Measurements from ENCODE around the gene ZNF451.
"Not testable (repeated sequence)": the region's sequence is repeated elsewhere in the genome, so short reads cannot be mapped to it uniquely, and the experiment has no call there.

The ZNF451 gene

DNA sequence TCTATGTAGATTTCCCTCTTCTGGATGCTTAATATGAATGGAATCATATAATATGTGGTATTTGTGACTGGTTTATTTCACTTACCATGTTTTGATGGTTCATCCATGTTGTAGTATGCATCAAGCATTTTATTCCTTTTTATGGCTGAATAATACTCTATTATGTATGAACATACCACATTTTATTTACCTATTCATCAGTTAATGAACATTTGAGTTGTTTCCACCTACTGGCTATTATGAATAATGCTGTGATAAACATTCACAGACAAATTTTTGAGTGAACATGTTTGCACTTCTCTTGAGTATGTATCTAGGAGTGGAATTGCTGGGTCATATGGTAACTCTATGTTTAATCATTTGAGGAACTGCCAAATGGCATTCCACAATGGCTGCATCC, 14.9 kb upstream of the ZNF451 start:
- H3K27ac Mint-ChIP-seq = no peak overlapping the region
- peaks cover 4% of the 10 kb centered on the region for H3K9me3 Mint-ChIP-seq
- H3K4me1 Mint-ChIP-seq (ENCODE audit: low read depth) = peaks cover 3% of the 10 kb centered on the region
- no peak for DNase-seq (ENCODE audit: low spot score)
- no peaks in the 10 kb centered on the region for H3K27me3 Mint-ChIP-seq (ENCODE audit: low read depth)
- H3K4me3 Mint-ChIP-seq = no peak overlapping the region
- peaks cover 20% of the 10 kb centered on the region for H3K36me3 Mint-ChIP-seq (ENCODE audit: low read depth)

DNA sequence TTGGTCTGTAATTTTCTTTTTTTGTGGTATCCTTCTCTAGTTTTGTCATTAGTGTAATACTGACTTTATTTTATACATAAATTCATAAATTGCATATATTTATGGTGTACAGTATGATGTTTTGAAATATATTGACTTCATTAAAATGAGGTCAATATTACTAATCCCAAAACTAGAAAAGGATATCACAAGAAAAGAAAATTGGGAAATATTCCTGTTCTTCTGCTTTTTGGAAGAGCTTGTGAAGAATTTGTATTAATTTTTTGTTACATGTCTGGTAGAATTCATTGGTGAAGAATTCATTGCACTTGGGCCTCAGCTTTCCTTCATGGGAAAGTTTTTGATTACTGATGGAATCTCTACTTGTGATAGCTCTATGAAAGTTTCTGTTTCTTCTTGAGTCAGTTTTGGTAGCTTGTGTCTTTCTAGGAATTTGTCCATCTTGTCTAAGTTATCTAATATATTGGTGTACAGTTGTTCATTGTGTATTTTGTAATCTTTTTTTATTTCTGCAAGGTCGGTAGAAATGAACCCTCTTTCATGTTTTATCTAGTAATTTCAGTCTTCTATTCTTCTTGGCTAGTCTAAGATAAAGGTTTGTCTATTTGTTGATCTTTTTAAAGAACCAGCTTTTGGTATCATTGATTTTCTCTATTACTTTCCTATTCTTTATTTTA, 11.3 kb upstream of the ZNF451 start:
- Mint-ChIP-seq H3K27ac (no peak overlapping the region), H3K4me1 (ENCODE audit: low read depth) (peaks cover 3% of the 10 kb centered on the region), H3K36me3 (ENCODE audit: low read depth) (peaks cover 26% of the 10 kb centered on the region), H3K9me3 (peaks cover 11% of the 10 kb centered on the region), H3K27me3 (ENCODE audit: low read depth) (no peaks in the 10 kb centered on the region), H3K4me3 (no peak overlapping the region)
- DNase-seq (ENCODE audit: low spot score) = no peak

GRCh38 chr6:57085471-57085870, 4.5 kb upstream of the ZNF451 start:
- Mint-ChIP-seq H3K4me1 (ENCODE audit: low read depth) (peaks cover 5% of the 10 kb centered on the region), H3K4me3 (no peak overlapping the region), H3K9me3 (peaks cover 3% of the 10 kb centered on the region), H3K27ac (no peak overlapping the region), H3K36me3 (ENCODE audit: low read depth) (peaks cover 5% of the 10 kb centered on the region), H3K27me3 (ENCODE audit: low read depth) (no peaks in the 10 kb centered on the region)
- no peak for DNase-seq (ENCODE audit: low spot score)

GRCh38 chr6:57086843-57087242, 3.1 kb upstream of the ZNF451 start:
- peaks cover 7% of the 10 kb centered on the region for H3K36me3 Mint-ChIP-seq (ENCODE audit: low read depth)
- H3K27ac Mint-ChIP-seq = no peak overlapping the region
- no peaks in the 10 kb centered on the region for H3K9me3 Mint-ChIP-seq
- peaks cover 11% of the 10 kb centered on the region for H3K4me1 Mint-ChIP-seq (ENCODE audit: low read depth)
- no peak for DNase-seq (ENCODE audit: low spot score)
- no peaks in the 10 kb centered on the region for H3K27me3 Mint-ChIP-seq (ENCODE audit: low read depth)
- no peak overlapping the region for H3K4me3 Mint-ChIP-seq

- H3K4me3 Mint-ChIP-seq = no peak overlapping the region
- no peak overlapping the region for H3K27ac Mint-ChIP-seq
- H3K27me3 Mint-ChIP-seq (ENCODE audit: low read depth) = no peaks in the 10 kb centered on the region
- no peaks in the 10 kb centered on the region for H3K9me3 Mint-ChIP-seq
- peaks cover 14% of the 10 kb centered on the region for H3K36me3 Mint-ChIP-seq (ENCODE audit: low read depth)
- H3K4me1 Mint-ChIP-seq (ENCODE audit: low read depth) = peaks cover 19% of the 10 kb centered on the region
- no peak for DNase-seq (ENCODE audit: low spot score)
Measured at GRCh38 chr6:57087916-57088315, 2.1 kb upstream of the ZNF451 start.

DNA sequence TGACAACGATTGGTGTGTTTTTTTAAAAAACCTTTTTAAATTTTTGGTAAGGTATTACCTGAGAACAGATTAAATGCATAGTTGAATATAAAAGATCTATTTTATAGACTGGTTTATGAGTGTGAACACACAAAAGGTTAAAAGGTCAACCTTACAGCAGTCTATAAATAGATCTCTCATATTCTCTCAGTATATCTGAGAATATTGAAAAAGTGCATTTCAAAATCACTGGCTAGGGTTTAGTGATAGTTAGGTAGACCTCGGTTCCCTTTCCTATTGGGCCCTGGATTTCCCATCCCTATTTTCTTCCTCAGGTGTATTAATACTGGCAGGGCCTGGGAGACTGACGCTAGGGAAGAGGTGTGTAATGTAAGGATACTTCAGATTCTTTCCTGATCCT, 723 bp upstream of the ZNF451 start:
- Mint-ChIP-seq H3K9me3 (no peaks in the 10 kb centered on the region), H3K4me1 (ENCODE audit: low read depth) (peaks cover 29% of the 10 kb centered on the region), H3K4me3 (peak overlapping the region; percentile 81), H3K27ac (peak overlapping the region; percentile 91), H3K27me3 (ENCODE audit: low read depth) (no peaks in the 10 kb centered on the region), H3K36me3 (ENCODE audit: low read depth) (peaks cover 22% of the 10 kb centered on the region)
- no peak for DNase-seq (ENCODE audit: low spot score)

DNA sequence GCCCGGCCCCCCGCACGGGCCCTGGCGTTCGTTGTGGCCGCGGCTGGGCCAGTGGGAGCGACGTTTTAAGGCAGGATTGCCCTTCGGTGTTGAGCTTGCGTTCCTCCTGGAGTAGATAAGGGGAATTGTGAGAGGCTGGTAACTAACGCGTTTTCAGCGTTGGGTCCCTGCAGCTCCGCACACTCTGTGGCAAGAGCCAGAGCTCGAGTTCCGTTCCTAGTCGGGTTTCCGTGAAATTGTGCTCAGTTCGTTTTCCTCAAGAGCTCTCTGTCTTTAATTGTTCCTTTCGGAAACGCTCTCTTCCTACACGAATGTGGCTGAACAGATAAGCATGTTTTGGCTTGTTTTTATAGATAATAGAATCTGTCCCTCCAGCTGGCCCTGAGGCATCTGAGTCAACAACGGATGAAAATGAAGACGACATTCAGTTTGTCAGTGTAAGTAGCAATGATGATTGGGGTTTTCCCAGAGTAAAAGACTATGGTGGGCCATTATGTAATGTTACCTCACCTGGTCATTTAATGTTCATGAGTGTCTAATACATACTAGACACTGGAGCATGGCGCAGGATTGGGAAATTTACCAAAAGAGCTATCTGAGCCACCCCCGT, 575 bp downstream of the ZNF451 start:
- not testable (repeated sequence) for H3K9me3 Mint-ChIP-seq; H3K27me3 Mint-ChIP-seq (ENCODE audit: low read depth); H3K27ac Mint-ChIP-seq; DNase-seq (ENCODE audit: low spot score)
- H3K4me3 Mint-ChIP-seq = peak overlapping the region; percentile 81
- peaks cover 32% of the 10 kb centered on the region for H3K4me1 Mint-ChIP-seq (ENCODE audit: low read depth)
- peaks cover 23% of the 10 kb centered on the region for H3K36me3 Mint-ChIP-seq (ENCODE audit: low read depth)

- not testable (repeated sequence) for H3K27me3 Mint-ChIP-seq (ENCODE audit: low read depth); H3K9me3 Mint-ChIP-seq; DNase-seq (ENCODE audit: low spot score)
- Mint-ChIP-seq H3K4me1 (ENCODE audit: low read depth) (peaks cover 33% of the 10 kb centered on the region), H3K4me3 (peak overlapping the region; percentile 90), H3K36me3 (ENCODE audit: low read depth) (peaks cover 25% of the 10 kb centered on the region), H3K27ac (peak overlapping the region; percentile 74)
Measured at GRCh38 chr6:57091375-57091774, 1.4 kb downstream of the ZNF451 start.

DNA sequence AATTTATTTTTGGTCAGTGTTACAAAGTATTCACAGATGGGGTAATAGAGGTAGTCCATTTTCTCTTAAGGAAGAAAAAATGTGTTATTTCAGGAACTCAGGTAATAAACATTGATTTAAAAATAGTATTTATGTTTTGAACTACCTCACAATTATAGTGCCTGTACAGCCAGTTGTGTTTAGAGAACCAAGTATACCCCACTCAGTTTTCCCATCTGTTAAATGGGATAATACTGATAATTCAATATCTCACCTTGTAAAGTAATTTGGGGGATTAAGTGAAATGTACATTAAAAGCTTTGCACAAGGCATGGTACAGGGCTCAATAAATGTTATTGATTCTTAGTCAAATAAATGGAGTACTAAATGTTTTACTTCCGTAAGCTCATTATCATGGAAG, 4.7 kb downstream of the ZNF451 start:
- Mint-ChIP-seq H3K4me3 (no peak overlapping the region), H3K36me3 (ENCODE audit: low read depth) (peaks cover 46% of the 10 kb centered on the region), H3K4me1 (ENCODE audit: low read depth) (peaks cover 33% of the 10 kb centered on the region), H3K27ac (no peak overlapping the region), H3K9me3 (no peaks in the 10 kb centered on the region), H3K27me3 (ENCODE audit: low read depth) (no peaks in the 10 kb centered on the region)
- no peak for DNase-seq (ENCODE audit: low spot score)

DNA sequence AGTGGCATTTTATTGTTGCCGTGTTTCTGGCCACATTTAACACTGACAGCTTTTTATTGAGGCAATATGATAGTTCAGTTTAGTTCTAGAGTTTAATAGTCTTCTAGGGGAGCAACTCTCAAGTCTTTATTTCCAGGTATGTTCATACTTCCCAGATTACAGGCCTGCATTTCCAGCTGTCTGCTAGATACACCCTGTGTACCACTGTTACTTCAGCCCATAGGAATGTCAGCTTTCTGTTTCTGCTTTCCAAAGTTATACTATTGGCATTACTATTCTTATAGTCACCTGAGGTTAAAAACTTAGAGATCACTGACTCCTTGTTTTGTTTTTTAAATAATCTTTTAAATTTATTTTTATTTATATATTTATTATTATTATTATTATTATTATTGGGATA, 7.6 kb downstream of the ZNF451 start:
- no peak for DNase-seq (ENCODE audit: low spot score)
- Mint-ChIP-seq H3K4me3 (no peak overlapping the region), H3K27ac (no peak overlapping the region), H3K27me3 (ENCODE audit: low read depth) (no peaks in the 10 kb centered on the region), H3K4me1 (ENCODE audit: low read depth) (peaks cover 20% of the 10 kb centered on the region), H3K9me3 (no peaks in the 10 kb centered on the region), H3K36me3 (ENCODE audit: low read depth) (peaks cover 61% of the 10 kb centered on the region)

DNA sequence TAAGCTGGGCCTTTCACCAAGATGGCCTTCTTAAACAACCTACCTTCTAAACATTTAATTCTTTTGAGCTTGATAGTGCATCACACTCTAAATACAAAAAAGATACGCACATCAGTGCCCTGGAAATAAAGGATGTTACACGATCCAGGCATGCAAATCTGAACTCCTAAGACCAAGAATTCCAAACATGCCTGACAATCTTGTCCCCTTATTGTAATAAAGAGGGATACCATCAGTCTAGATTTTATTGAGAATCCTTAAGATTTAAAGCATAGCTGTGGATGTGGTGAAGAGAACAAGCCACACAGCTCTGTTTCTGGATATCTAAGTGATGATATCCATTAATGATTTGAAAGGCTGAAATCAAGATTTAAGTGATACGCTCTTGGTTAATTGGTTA, 13.0 kb downstream of the ZNF451 start:
- H3K4me1 Mint-ChIP-seq (ENCODE audit: low read depth) = peaks cover 9% of the 10 kb centered on the region
- DNase-seq (ENCODE audit: low spot score) = no peak
- H3K9me3 Mint-ChIP-seq = no peaks in the 10 kb centered on the region
- peaks cover 69% of the 10 kb centered on the region for H3K36me3 Mint-ChIP-seq (ENCODE audit: low read depth)
- no peaks in the 10 kb centered on the region for H3K27me3 Mint-ChIP-seq (ENCODE audit: low read depth)
- H3K27ac Mint-ChIP-seq = no peak overlapping the region
- H3K4me3 Mint-ChIP-seq = no peak overlapping the region

DNA sequence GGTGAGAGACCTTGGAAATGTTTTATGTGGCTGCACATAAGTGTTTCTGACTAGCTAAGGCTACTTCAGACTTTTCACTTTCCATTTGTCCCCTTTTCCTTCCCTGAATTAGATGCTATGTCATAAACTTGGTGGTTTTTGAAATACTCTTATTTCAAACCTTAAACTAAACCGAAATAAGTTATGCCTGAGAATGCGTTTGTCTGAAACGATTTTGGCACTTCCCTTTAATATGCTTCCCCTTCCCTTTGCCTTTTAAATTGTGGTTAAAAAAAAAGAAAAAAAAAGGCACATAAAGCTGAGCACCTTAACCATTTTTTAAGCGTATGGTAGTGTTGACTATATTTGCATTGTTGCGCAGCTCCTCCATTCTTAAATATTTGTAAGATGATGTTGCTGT, 14.3 kb downstream of the ZNF451 start:
- Mint-ChIP-seq H3K27ac (no peak overlapping the region), H3K36me3 (ENCODE audit: low read depth) (peaks cover 66% of the 10 kb centered on the region), H3K4me1 (ENCODE audit: low read depth) (peaks cover 12% of the 10 kb centered on the region), H3K27me3 (ENCODE audit: low read depth) (no peaks in the 10 kb centered on the region), H3K4me3 (no peak overlapping the region), H3K9me3 (no peaks in the 10 kb centered on the region)
- no peak for DNase-seq (ENCODE audit: low spot score)

GRCh38 chr6:57106990-57107389, 17.0 kb downstream of the ZNF451 start:
- no peaks in the 10 kb centered on the region for H3K9me3 Mint-ChIP-seq
- peaks cover 46% of the 10 kb centered on the region for H3K36me3 Mint-ChIP-seq (ENCODE audit: low read depth)
- H3K4me1 Mint-ChIP-seq (ENCODE audit: low read depth) = peaks cover 22% of the 10 kb centered on the region
- no peak overlapping the region for H3K4me3 Mint-ChIP-seq
- H3K27ac Mint-ChIP-seq = no peak overlapping the region
- DNase-seq (ENCODE audit: low spot score) = no peak
- H3K27me3 Mint-ChIP-seq (ENCODE audit: low read depth) = no peaks in the 10 kb centered on the region

DNA sequence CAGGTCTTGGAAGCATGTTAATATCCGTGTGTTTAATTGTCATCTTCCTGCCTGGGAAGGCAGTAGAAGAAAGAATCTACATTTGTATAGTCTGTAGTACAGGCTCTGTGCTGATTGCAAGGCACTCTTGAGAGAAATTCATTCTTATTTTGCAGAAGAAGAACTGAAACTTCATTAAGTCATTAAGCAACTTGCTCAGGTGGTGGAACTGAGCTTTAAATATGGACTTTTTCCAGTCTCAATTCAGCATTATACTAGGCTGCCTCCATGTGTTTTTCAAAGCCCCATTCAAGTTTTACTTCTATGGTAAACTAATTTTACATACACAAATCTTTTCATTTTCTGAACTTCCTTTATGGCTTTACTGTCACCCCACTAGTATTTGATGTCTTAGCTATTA, 18.7 kb downstream of the ZNF451 start:
- Mint-ChIP-seq H3K9me3 (no peaks in the 10 kb centered on the region), H3K27ac (no peak overlapping the region), H3K4me1 (ENCODE audit: low read depth) (peaks cover 25% of the 10 kb centered on the region), H3K4me3 (no peak overlapping the region), H3K36me3 (ENCODE audit: low read depth) (peaks cover 30% of the 10 kb centered on the region), H3K27me3 (ENCODE audit: low read depth) (no peaks in the 10 kb centered on the region)
- no peak for DNase-seq (ENCODE audit: low spot score)

GRCh38 chr6:57109880-57110279, 19.9 kb downstream of the ZNF451 start:
- H3K4me1 Mint-ChIP-seq (ENCODE audit: low read depth) = peaks cover 22% of the 10 kb centered on the region
- H3K4me3 Mint-ChIP-seq = no peak overlapping the region
- no peak overlapping the region for H3K27ac Mint-ChIP-seq
- DNase-seq (ENCODE audit: low spot score) = no peak
- H3K36me3 Mint-ChIP-seq (ENCODE audit: low read depth) = peaks cover 23% of the 10 kb centered on the region
- H3K27me3 Mint-ChIP-seq (ENCODE audit: low read depth) = no peaks in the 10 kb centered on the region
- H3K9me3 Mint-ChIP-seq = no peaks in the 10 kb centered on the region

Measured in T-helper 2 cell treated with Interferon-gamma antibody and Interleukin-4, amounts not matched to agents 5 μg/mL and 100 μg/mL, for 36 hours (primary cell).